Measurements from ENCODE around the gene MEAF6.

The MEAF6 gene

GRCh38 chr1:37485902-37486679 lies 28.5 kb downstream of the MEAF6 start:
- DNase-seq (ENCODE audit: low spot score) = peak; percentile 48

GRCh38 chr1:37484325-37485051 lies 30.1 kb downstream of the MEAF6 start:
- no peak for DNase-seq (ENCODE audit: low spot score)

GRCh38 chr1:37483785-37484184 lies 30.8 kb downstream of the MEAF6 start:
- DNase-seq (ENCODE audit: low spot score) = no peak

GRCh38 chr1:37482796-37483744 lies 31.5 kb downstream of the MEAF6 start:
- DNase-seq (ENCODE audit: low spot score) = no peak

DNA sequence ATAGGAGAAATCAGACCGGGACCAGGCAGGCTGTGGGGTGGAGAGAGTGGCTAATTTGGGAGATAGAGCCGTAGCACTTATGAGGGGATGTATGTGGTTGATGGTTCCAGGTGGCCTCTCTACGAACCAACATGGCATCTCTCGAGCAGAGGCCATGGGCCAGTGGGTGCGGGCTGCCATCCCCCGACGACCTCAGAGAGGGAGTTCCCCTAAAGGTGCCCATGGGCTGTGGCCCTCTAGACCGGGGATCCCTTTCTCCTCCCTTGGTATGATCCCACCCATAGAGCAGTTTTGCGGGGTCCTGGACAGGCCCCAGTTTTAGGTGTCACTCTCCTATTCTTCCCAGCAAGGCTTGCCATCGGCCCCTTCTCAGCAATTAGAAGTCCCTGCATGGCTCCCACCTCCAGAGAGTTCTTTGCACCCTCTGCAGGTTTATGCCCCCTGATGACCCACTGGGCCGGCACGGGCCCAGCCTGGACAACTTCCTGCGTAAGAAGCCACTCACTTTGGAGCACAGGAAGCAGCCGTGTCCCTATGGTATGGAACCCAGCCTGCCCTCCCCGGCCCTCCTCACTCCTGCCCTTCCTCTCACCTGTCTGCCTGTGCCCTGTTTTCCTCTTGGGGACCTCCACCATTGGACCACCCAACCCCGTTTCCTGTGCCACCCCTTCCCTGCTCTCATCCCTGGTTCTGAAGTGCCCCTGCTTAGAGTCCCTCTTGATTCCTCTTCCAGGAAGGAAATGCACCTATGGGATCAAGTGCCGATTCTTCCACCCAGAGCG lies 32.4 kb downstream of the MEAF6 start:
- no peak for DNase-seq (ENCODE audit: low spot score)

DNA sequence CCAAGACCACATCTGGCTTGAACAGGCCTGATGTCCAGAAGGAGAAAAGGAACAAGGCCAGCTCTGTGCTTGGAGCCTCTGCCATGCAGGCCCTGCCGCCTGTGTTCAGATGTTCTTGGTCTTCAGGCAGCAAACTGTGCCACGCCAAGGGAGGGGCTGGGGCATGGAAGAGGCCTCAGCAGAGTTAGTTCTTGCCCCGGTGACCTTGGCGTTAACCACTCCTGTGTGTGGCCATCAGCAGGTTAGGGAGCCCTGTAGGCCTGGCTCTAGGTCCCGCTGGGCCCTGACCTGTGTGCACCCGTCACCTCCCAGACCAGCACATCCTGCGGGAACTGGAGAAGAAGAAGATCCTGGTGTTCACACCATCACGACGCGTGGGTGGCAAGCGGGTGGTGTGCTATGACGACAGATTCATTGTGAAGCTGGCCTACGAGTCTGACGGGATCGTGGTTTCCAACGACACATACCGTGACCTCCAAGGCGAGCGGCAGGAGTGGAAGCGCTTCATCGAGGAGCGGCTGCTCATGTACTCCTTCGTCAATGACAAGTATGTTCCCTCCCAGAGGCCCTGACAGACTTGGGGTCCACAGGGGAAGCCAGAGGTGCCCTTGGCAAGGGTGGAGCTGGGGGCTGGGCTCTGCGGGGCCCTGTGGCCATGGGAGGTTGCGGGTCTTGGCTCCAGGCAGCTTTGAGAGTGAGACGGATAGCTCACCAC lies 33.1 kb downstream of the MEAF6 start:
- DNase-seq (ENCODE audit: low spot score) = no peak

DNA sequence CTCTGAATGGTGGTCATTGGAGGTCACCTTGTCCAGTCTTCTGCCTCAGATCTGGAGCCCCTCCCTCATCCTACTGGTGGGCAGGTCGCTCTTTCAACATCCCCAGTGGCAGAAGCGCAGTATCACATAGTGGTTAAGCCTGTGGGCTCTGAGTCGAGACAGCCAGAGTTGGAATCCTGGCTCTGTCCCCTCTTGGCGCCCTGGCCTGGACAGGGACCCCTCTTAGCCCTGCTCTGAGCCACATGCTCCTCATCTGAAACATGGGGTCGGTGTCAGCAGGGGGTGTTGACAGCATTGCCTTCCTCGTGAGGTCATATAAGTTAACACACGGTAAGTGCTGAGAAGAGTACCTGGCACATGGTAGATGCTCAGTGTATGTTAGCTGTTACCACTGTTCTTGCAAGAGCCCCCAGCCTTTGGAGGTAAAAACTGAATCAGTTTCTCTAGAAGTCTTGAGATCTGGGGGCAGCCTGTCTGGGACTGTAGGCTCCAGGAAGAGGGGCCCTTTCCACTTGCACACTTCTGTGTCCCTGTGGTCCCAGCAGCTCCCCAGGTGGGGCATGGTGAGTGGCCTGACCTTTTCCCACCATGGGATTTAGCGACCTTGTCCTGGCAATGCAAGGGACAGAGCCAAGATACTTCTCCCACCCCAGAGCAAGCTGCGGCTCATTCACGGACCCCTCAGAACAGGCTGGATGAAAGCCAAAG lies 33.8 kb downstream of the MEAF6 start:
- no peak for DNase-seq (ENCODE audit: low spot score)

DNA sequence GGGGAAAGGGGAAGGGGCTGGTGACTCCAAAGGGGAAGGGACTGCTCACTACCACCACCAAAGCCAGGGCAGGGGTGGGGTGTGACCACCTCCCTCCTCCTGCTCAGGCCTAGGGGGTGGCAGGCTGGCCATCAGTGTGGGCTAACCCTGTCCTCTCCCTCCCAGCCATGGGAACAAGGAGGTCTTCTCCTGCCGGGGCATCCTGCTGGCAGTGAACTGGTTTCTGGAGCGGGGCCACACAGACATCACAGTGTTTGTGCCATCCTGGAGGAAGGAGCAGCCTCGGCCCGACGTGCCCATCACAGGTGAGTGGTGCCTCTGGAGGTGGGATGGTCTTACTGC lies 34.5 kb downstream of the MEAF6 start:
- no peak for DNase-seq (ENCODE audit: low spot score)

DNA sequence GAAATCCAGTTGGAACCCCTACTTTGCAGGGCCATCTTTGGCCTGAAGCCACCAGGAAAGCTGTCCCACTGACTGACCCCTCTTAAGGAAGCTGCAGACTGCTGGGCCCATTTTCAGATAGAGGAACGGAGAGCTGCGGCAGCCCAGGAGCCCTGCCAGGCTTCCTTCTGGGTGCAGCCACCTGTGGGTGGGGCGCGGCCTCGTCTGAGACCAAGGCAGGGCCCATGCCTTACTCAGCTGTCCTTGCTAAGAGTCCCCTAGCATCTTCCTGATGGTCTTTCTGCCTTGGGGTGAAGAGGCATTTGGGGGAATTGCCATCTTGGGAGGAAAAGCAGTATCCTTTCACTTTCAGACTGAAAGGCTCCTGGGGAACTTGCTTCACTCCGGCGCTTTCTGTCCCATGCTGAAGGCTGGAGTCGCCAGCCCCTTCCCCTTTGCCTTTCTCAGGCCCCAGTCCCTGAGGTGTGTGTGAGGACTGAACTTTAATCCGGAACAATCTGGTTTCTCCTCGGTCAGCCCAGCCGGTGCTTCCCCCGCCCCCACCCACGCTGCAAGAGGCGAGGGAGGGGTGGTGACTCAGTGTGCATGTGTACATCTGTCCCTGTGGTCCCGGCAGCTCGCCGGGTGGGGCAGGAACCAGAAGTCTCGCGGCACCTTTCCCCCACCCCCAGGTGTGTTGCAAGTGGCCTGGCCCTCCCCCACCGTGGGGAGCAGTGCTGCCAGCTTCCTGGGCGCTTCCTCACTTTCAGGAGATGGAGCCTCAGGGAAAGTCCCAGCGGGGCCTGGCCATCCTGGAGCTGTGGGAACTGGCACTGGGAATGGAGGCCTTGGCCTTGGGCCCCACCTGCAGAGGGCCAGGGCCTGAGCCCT lies 35.1 kb downstream of the MEAF6 start:
- DNase-seq (ENCODE audit: low spot score) = peak; percentile 91

GRCh38 chr1:37478890-37479254 lies 35.7 kb downstream of the MEAF6 start:
- DNase-seq (ENCODE audit: low spot score) = no peak

GRCh38 chr1:37478451-37478881 lies 36.1 kb downstream of the MEAF6 start:
- DNase-seq (ENCODE audit: low spot score) = peak; percentile 57

DNA sequence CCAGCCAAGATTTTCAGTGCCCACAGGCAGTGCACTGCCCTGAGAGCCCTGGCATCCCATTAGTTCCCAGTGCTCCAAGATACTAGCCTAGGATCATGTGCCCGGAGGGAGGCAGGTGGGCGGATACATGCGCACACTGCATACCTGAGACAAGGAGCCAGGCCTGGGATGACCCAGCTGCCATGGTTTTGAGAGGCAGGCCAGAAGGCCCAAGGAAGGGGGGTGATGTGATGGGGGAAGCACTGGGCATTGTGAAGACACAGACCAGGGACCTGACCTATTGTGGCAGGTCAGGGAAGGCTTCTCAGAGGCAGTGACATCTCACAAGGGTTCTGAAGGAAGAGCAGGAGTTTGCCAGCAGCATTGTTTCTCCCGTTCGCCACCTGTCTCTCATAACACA lies 36.6 kb downstream of the MEAF6 start:
- no peak for DNase-seq (ENCODE audit: low spot score)

- DNase-seq (ENCODE audit: low spot score) = no peak
Measured at GRCh38 chr1:37477198-37477931, 37.2 kb downstream of the MEAF6 start.

DNA sequence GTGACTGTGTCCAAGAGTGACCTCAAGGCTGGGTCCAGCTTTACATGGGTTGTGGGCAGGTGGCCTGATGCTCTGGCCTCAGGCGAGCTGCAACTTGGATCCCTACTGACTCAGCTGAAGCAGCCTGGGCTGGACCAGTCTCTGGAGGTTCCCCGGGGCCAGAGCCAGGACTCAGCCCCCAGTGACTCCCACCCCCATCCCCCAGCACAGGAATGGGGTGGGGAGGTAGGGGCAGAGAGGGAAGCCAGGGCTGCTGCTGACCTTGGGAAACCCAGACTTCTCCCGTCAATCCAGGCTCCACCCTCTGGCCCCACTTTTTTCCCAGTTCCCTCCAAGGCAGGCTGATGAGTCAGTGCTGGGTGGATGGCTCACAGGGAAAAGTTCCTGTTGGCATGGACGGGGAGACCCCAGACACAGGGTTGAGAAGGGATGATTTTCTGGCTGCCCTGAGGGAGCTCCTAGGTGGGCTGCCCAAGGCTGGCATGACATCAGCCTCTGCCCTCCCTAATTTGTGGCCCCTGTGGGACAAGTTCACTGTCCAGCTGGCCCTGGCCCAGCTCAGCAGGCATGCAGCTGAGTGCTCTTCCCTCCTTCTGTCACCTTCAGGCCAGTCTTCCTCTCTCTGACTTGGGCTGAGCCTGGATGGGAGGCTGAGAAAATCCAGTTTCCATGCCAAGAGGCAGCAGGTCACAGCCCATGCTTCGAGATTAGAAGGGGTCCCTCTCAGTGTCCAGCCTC lies 37.9 kb downstream of the MEAF6 start:
- DNase-seq (ENCODE audit: low spot score) = peak; percentile 85

- no peak for DNase-seq (ENCODE audit: low spot score)
Measured at GRCh38 chr1:37476087-37476452, 38.5 kb downstream of the MEAF6 start.

GRCh38 chr1:37475380-37476086 lies 39.0 kb downstream of the MEAF6 start:
- no peak for DNase-seq (ENCODE audit: low spot score)

DNA sequence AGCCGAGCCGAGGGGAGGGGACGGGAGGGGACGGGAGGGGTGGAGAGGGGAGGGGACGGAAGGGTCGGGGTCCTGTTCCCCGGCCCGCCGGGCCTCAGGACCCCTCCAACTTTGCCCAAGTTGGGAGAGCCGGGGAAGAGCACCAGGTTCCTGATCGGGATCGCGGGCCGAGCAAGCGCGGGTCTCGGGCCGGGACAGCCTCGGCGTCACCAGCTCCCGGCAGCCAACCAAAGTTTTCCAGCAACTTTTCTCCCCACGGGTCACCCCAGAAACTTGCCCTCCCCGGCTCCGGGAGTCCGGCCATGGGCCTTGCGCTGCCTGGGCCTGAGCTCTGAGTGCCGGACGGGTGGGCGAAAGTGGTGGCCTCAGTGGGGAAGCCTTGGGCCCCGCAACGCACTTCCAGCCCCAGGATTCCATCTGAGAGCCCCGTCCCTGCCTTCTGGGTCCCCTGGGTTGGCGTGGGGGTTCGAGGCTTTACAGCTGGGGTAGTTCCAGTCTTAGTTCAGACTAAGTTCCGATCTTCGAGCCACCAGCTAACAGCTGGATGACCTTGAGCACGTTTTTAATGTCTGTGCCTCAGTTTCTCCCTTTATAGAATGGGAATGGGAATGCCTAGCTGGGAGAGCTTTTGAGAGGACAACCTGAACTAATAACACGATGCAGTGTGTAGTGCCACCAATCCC lies 39.7 kb downstream of the MEAF6 start:
- DNase-seq (ENCODE audit: low spot score) = peak; percentile 25
